Eye (tissue), 1 donor: ENCODE results near the gene CCDC120.
A peak's percentile ranks its signal among the peaks of the same experiment; 100 is the strongest.

Experiments
- DNase-seq: peaks from one replicate; pipeline ENCODE4 v3.0.0-alpha.2; 2015

Gene CCDC120

GRCh38 chrX:49064303-49064702, 5.5 kb downstream of the CCDC120 start:
- DNase-seq = no peak

GRCh38 chrX:49064735-49065134, 5.9 kb downstream of the CCDC120 start:
- no peak for DNase-seq

DNA sequence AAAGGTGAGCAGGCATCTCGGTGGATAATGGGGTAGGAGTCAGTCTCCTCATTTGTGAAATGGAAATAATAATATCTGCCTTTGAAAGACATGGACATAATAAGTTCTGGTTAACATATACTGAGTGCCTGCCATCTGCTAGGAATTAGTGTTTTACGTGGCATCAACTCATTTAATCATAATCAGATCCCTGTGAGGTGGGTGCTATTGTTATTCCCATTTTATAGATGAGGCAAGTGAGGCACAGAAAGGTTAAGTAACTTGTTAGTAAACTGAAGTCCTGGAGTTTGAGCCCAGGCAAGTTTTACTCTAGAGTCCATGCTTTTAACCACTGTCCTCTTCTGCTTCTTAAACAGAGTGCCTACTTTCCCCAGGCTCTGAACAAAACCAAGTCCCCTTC, 7.5 kb downstream of the CCDC120 start:
- no peak for DNase-seq

- no peak for DNase-seq
Observed at GRCh38 chrX:49066690-49067089, 7.9 kb downstream of the CCDC120 start.

GRCh38 chrX:49067285-49068120, 8.7 kb downstream of the CCDC120 start:
- no peak for DNase-seq

GRCh38 chrX:49069038-49069437, 10.2 kb downstream of the CCDC120 start:
- no peak for DNase-seq

DNA sequence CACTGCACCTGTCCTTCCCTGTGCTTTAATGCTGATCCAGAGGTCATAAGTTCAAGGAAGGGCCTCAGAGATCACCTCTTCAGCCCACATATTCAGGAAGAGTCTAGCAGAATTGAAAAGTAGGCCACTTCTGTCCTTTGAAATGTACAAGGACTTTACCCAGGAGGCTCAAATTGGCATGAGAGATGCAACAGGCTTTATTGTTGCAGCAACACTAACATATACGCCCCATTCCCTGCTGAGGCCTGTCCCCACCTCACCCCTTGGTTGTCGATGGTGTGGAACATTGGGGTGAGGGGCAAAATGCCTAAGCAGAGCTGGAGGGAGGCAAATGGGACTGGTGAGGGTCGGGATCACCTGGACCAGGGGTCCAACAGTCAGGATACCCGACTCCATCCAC, 12.2 kb downstream of the CCDC120 start:
- no peak for DNase-seq

DNA sequence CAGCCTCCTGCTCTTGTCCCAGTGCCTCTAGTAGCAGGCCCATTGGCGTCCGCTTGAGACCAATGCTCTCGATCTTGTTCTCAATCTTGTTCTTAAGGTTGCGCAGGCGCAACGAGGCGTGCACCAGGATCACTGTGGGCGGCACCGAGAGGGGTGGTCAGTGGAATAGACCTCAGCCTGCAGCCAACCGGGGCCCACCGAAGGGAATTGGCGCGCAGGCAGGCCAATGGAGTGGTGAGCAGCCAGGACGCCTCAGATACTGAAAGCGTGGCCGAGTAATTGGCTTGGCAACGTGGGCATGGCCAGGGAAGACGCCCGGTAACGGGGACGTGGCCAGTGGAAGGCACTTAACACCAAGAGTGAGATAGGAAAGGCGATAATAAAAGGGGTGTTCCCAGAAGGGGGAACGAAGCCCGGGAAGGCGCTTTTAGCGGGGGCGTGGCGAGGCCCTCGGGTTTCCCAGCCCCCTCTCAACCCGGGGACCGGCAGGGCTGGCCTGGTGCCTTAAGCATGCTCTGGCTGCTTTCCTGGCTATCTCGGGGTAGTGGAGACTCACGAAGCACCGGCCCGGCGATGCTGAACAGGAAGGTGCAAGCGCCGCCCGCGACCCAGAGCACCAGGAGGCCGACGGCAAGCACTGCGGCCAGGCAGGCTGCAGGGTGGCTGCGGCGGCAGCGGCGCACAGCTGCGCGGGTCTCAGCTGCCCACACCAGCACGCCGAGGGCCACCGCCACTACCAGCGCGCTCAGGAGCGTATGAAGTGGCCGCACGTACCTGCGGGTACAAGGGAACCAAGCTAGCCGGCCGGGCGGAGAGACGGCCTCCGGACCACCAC, 13.3 kb downstream of the CCDC120 start:
- DNase-seq = peak; percentile 85

GRCh38 chrX:49072712-49073095, 13.9 kb downstream of the CCDC120 start:
- peak; percentile 36 for DNase-seq

- DNase-seq = peak; percentile 94
Observed at GRCh38 chrX:49073601-49074575, 15.1 kb downstream of the CCDC120 start, which contains the start of gene PRAF2. TSS of gene PRAF2 (minus strand) at chrX:49074002. CDS start at chrX:49073987, 15 bp downstream.

DNA sequence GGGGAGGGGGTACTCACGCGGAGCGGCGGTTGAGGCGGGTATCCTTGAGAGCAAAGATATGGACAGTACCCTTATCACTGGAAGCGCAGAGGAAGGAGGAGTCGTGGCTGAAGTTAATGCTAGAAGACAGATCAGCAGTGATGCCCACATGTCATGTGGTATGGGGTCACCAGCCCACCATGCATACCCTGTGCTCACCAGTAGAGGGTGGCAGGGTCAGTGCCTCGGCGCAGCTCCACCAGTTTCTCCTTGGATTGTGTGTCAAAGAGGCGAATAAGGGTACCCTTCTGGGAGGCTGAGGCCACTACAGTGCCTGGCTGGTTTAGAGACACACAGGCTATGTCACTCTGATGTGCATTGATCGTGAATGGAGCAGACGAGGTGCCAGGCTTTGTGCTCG, 16.5 kb downstream of the CCDC120 start:
- DNase-seq = no peak

DNA sequence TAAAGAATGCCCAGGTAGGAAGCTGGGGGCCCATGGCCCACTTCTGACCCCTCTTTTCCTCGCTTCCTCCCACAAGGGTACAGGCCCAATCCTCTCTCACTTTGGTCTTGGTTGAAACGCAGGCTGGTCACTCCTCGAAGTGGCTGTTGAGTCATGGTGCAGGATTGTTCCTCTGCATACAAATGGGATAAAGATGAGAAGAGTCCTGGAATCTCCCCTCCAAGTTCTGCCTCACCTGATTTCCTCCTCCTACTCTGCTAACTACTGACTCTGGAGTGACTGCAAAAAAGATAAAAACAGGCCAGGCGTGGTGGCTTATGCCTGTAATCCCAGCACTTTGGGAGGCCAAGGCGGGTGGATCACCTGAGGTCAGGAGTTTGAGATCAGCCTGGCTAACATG, 19.1 kb downstream of the CCDC120 start:
- no peak for DNase-seq

- peak; percentile 78 for DNase-seq
Observed at GRCh38 chrX:49079489-49080428, 21.0 kb downstream of the CCDC120 start, which contains the start of gene WDR45. TSS of gene WDR45 (minus strand) at chrX:49079887. CDS start at chrX:49078095, 1,792 bp downstream.

GRCh38 chrX:49082271-49082871, 23.6 kb downstream of the CCDC120 start:
- no peak for DNase-seq

- DNase-seq = no peak
Observed at GRCh38 chrX:49089553-49089952, 30.8 kb downstream of the CCDC120 start.

DNA sequence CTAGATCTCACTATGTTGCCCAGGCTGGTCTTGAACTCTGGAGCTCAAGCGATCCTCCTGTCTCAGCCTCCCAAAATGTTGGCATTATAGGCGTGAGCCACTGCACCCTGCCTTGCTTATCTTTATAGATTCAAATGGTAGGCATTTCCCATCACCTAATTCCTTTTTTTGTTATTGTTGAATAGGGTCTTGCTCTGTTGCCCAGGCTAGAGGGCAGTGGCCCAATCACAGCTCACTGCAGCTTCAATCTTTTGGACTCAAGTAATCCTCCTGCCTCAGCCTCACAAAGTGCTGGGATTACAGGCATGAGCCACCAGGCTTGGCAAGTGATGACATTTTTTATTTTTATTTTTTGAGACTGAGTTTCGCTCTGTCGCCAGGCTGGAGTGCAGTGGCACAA, 37.6 kb downstream of the CCDC120 start:
- no peak for DNase-seq

DNA sequence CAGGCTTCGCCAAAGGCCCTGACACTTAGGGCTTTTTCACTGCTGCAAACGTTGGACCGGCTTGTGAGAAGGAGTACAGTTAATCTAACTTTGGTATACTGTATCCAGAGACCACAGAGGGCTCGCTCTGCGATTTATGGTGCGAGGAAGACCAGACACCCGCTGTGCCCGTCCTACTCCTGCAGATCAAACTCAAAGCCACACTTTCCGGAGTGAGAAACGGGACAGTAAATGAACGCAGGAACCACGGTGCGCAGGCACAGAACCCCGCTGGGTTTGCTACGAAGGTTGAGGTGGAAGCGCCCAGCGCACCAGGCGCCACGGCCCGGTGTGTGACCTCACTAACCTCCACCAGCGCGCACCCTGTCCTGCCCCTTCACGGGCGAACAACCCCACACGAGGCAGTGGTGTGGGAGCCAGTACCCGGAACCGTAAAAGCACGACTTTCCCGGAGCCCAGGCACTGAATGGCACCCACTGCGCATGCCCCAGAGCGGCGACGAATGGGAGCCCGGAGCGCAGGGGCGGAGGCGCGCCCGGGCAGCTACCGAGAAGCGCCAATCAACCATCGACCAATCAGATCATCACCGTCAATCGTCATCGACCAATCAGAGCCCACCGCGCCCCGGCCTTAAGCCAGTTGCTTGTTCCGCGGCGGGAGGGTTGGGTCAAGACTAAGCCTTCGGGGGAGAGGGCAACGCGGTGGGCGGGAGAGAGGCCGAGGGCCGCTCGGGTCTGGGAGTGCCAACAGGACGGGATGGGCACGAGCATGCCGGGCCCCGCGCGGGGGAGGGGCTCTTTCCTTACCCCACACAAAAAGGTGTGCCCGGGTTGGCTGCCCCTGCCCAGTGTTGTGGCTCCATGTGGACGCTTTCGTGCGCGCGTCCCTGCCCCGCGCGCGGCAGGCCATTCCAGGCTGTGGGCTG, 42.2 kb downstream of the CCDC120 start:
- peak; percentile 95 for DNase-seq

DNA sequence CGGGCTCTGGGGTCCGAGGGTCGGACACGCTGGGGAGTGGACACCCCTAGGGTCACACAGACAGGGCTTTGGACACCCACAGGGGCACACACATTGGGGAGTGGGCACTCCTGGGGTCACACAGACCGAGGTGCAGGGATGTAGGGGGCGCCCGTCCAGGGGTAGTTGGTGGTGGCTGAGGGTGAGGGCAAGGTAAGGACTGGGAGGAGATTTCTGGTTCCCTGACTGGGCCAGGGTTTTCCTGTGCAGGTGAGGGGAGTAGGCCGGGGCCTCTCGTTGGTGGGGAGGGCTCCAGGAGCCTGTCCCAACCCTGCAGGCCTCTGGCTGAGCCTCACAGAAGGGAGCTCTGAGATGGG, 42.8 kb downstream of the CCDC120 start:
- DNase-seq = no peak

GRCh38 chrX:49102190-49102589, 43.4 kb downstream of the CCDC120 start:
- DNase-seq = no peak

- DNase-seq = no peak
Observed at GRCh38 chrX:49103637-49104036, 44.8 kb downstream of the CCDC120 start.
